GM23338 (cell line): ENCODE measurements around the gene NUB1. TPM values are rescaled to one million over a fixed set of nuclear protein-coding genes. Genes with fewer than 3 reads are reported as not detected.

ENCODE experiments used
- JUNB ChIP-seq: IDR thresholded peaks from one replicate; pipeline ENCODE4 v1.6.1; 2016; ENCODE audit warnings: antibody characterized with exemption; ENCODE audit not compliant: unreplicated experiment
- NANOG ChIP-seq: IDR thresholded peaks from 2 replicates; pipeline ENCODE4 v1.6.1; 2016; ENCODE audit warnings: antibody characterized with exemption, borderline replicate concordance
- REST ChIP-seq: IDR thresholded peaks from one replicate; pipeline ENCODE4 v1.6.1; 2018; ENCODE audit warnings: antibody characterized with exemption; ENCODE audit not compliant: unreplicated experiment
- STAT1 ChIP-seq: IDR thresholded peaks from one replicate; pipeline ENCODE4 v1.6.1; 2016; ENCODE audit warnings: antibody characterized with exemption; ENCODE audit not compliant: unreplicated experiment
- ZNF462 ChIP-seq: fragments of 250-450 bp; sonication (Bioruptor Pico); IDR thresholded peaks from 2 replicates; pipeline ENCODE4 v1.5.0; 2020; ENCODE audit warnings: mild to moderate bottlenecking, moderate library complexity
- polyA plus RNA-seq: library from polyadenylated mRNA; unstranded; fragments of >200 nt; fragmentation: Nextera tagmentation; extraction: Ambion mirVana; gene quantifications from 2 replicates; pipeline ENCODE4 v1.2.1, GENCODE V29; 2016
- total RNA-seq: library from RNA; depleted of rRNA; stranded (reverse); fragments of >200 nt; shearing (Covaris generic); gene quantifications from 2 replicates; pipeline ENCODE4 v1.2.3, GENCODE V29; 2014

Gene NUB1
- total and polyA plus RNA-seq, 2 experiments from 2014 or later: 31.8 to 42.3 TPM

GRCh38 chr7:151375530-151376217, 34.1 kb downstream of the NUB1 start (continued):
- TF ChIP-seq ZNF462 (no peak), JUNB (no peak), STAT1 (no peak), NANOG (no peak), REST (no peak)
